Mammary epithelial cell (primary cell): ENCODE data around the gene CMSS1.

Source experiments
- CTCF ChIP-seq, 2 donors: IDR thresholded peaks in 1 of 2; conservative IDR thresholded peaks in 1 of 2; 2 replicates each; pipeline ENCODE4 v1.5.1; 2011 to 2012; ENCODE audit warnings: inconsistent platforms in 2 of 2, low read length in 2 of 2, mild to moderate bottlenecking in 2 of 2, control low read depth in 1 of 2, low read depth in 1 of 2; ENCODE audit not compliant: insufficient read depth in 1 of 2; ENCODE audit errors: extremely low read depth in 1 of 2
- EZH2 ChIP-seq: IDR thresholded peaks from 2 replicates; pipeline ENCODE4 v1.6.1; 2012; ENCODE audit warnings: low read length, inconsistent platforms, borderline replicate concordance

- TF ChIP-seq EZH2 (no peak), CTCF (conservative IDR thresholded peaks at IDR 0.05 in 1 of 2, IDR thresholded peaks at IDR 0.05 in 1 of 2; ENCODE audit: extremely low read depth in 1 of 2, insufficient read depth in 1 of 2, low read depth in 1 of 2, low read length in 2 of 2) (no peak)
Measured at GRCh38 chr3:100073049-100073713, 255.5 kb downstream of the CMSS1 start.
